Activated CD8-positive, alpha-beta T cell treated with anti-CD3 and anti-CD28 coated beads, Interleukin-2, amount 10 ng/mL, durations not matched to agents 7 days and 5 days (primary cell): ENCODE data around the gene TRIP4. TPM values are rescaled to one million over a fixed set of nuclear protein-coding genes. Genes with fewer than 3 reads are reported as not detected.
A peak's percentile ranks its signal among the peaks of the same experiment; 100 is the strongest.

Experiments
- ATAC-seq: fragments of 150-1000 bp; cut with Tn5 transposase; one replicate; pipeline ENCODE4 v1.10.0; 2021; ENCODE audit warnings: moderate library complexity
- CTCF ChIA-PET: fragments of 350-600 bp; sonication (Branson Sonifier 250); formaldehyde crosslinking; loops from one replicate; lab custom pipeline; 2021; ENCODE audit warnings: antibody characterized with exemption; lab: Charles Lee
- POLR2A ChIA-PET: fragments of 350-600 bp; sonication (Branson Sonifier 250); formaldehyde crosslinking; loops from one replicate; lab custom pipeline; 2021; ENCODE audit warnings: antibody characterized with exemption; lab: Charles Lee
- DNase-seq: peaks from one replicate; pipeline ENCODE4 v3.0.0-alpha.2; 2020
- H3K27ac Mint-ChIP-seq: one replicate; pipeline ENCODE4 v1.8.0; 2021; ENCODE audit warnings: mild to moderate bottlenecking, mixed read lengths
- H3K27me3 Mint-ChIP-seq: one replicate; pipeline ENCODE4 v1.8.0; 2021; ENCODE audit warnings: low read depth, mixed read lengths
- H3K36me3 Mint-ChIP-seq: one replicate; pipeline ENCODE4 v1.8.0; 2021; ENCODE audit warnings: low read depth, mixed read lengths
- H3K4me1 Mint-ChIP-seq: one replicate; pipeline ENCODE4 v1.8.0; 2021; ENCODE audit warnings: low read depth, mixed read lengths
- H3K4me3 Mint-ChIP-seq: one replicate; pipeline ENCODE4 v1.8.0; 2021; ENCODE audit warnings: mild to moderate bottlenecking, mixed read lengths
- H3K9me3 Mint-ChIP-seq: one replicate; pipeline ENCODE4 v1.8.0; 2022; ENCODE audit warnings: mixed read lengths; ENCODE audit not compliant: insufficient read depth
- total RNA-seq, 2 experiments: library from RNA; stranded (reverse); gene quantifications; one replicate each; pipeline ENCODE4 v1.2.3, GENCODE V29; 2021

TRIP4 gene
- total RNA-seq, 2 experiments from 2014 or later = 22.3 to 23.0 TPM

DNA sequence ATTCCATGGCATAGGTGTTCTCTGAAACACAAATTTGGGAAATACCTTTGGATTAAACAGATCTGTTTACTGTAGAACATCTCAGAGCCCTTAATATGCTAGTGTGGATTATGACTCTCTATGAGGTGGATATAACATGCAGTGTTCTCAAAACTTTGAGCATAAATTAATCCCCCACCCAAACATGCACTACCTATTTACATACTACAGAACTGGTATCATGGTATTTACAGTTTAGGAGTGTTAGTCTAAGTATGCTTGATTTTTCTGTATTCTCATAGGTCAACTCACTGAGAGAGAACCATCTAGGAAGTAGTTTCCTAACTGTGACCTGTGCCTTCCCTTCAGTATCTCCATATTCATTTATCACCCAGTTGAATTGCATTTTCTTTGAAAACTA lies 41.8 kb downstream of the TRIP4 start:
- H3K4me3 Mint-ChIP-seq = peak overlapping the region; percentile 61
- no peak for DNase-seq
- POLR2A ChIA-PET = interaction anchor here (2.7 kb wide), 1 partner anchor 31 kb away, joined by 22 read pairs; the partner anchor contains the start of gene ZNF609

GRCh38 chr15:64430000-64430735 lies 42.5 kb downstream of the TRIP4 start:
- Mint-ChIP-seq H3K4me3 (peak overlapping the region; percentile 61), H3K4me1 (peaks cover 47% of the 10 kb centered on the region), H3K36me3 (peaks cover 24% of the 10 kb centered on the region), H3K9me3 (no peaks in the 10 kb centered on the region), H3K27ac (peak overlapping the region; percentile 88), H3K27me3 (no peaks in the 10 kb centered on the region)
- POLR2A ChIA-PET = interaction anchor here (0.5 to 2.7 kb wide), 9 partner anchors 29 to 753 kb away, joined by 3 to 22 read pairs (median 3); partner anchors contain the start of genes TRIP4 and ZNF609
- DNase-seq (peak; percentile 67), ATAC-seq (peak; percentile 88)
- CTCF ChIA-PET = interaction anchor here (0.7 to 2.0 kb wide), 10 partner anchors 26 to 298 kb away, joined by 3 to 17 read pairs (median 4); partner anchors contain the start of genes TRIP4 and ZNF609

More for the DNA sequence above, 41.8 kb downstream of the TRIP4 start:
- no peaks in the 10 kb centered on the region for H3K27me3 Mint-ChIP-seq
- ATAC-seq = no peak
- H3K9me3 Mint-ChIP-seq = no peaks in the 10 kb centered on the region
- CTCF ChIA-PET = interaction anchor here (1.2 to 2.0 kb wide), 2 partner anchors 104 to 224 kb away, joined by 3 to 17 read pairs; no protein-coding TSS in a partner anchor
- H3K27ac Mint-ChIP-seq = peak overlapping the region; percentile 88
- H3K36me3 Mint-ChIP-seq = peaks cover 27% of the 10 kb centered on the region
- H3K4me1 Mint-ChIP-seq = peaks cover 47% of the 10 kb centered on the region

DNA sequence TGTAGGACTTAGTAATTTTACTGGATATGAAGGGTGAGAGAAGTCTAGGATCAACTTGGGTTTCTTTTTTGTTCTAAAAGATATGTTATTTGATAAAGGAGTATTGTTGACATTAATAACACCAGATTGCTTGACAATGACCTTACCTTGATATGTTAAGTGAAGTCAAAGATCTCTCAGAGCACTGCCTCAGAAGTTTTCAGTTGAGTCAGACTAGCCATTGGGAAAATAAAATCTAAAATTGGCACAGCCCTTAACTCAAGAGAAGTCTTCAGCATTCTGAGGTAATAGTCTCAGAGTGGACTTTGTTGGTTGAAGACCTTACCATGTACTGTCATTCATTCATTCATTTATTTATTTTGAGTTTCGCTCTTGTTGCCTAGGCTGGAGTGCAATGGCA lies 50.3 kb downstream of the TRIP4 start:
- Mint-ChIP-seq H3K27ac (peak overlapping the region; percentile 21), H3K4me1 (peaks cover 33% of the 10 kb centered on the region), H3K4me3 (no peak overlapping the region), H3K9me3 (no peaks in the 10 kb centered on the region), H3K27me3 (no peaks in the 10 kb centered on the region), H3K36me3 (peaks cover 33% of the 10 kb centered on the region)
- ATAC-seq = no peak
- POLR2A ChIA-PET = no interaction called here
- CTCF ChIA-PET = interaction anchor here (1.0 to 1.5 kb wide), 2 partner anchors 65 to 216 kb away, joined by 3 read pairs; no protein-coding TSS in a partner anchor
- DNase-seq = no peak

- Mint-ChIP-seq H3K27ac (peak overlapping the region; percentile 68), H3K9me3 (no peaks in the 10 kb centered on the region), H3K4me1 (peaks cover 38% of the 10 kb centered on the region), H3K4me3 (no peak overlapping the region), H3K27me3 (no peaks in the 10 kb centered on the region), H3K36me3 (peaks cover 32% of the 10 kb centered on the region)
- no peak for DNase-seq
- peak; percentile 59 for ATAC-seq
- ChIA-PET POLR2A (interaction anchor here (0.6 kb wide), 2 partner anchors 11 to 13 kb away, joined by 3 to 4 read pairs; no protein-coding TSS in a partner anchor), CTCF (interaction anchor here (1.5 kb wide), 1 partner anchor 215 kb away, joined by 3 read pairs; no protein-coding TSS in a partner anchor)
Measured at GRCh38 chr15:64438653-64439447, 51.2 kb downstream of the TRIP4 start.

DNA sequence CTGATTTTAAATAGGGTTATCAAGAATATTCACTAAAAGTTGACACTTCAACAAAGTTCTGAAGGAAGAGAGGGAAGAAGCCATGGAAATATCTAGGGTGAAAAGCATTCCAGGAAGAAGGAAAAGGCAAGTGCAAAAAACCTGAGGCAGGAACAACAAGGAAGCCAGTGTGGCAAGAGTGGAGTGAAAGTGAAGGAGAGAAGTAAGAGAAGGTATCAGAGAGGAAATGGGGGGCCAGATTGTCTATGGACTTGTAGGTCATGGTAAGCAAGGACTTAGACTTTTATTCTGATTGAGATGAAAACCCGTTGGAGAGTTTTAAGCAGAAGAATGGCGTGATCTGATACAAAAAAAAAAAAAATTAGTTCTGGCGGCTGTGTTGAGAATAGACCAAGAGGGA lies 54.2 kb downstream of the TRIP4 start:
- H3K27ac Mint-ChIP-seq = peak overlapping the region; percentile 61
- peaks cover 51% of the 10 kb centered on the region for H3K4me1 Mint-ChIP-seq
- ATAC-seq (no peak), DNase-seq (no peak)
- no peaks in the 10 kb centered on the region for H3K9me3 Mint-ChIP-seq
- H3K4me3 Mint-ChIP-seq = no peak overlapping the region
- ChIA-PET CTCF (no interaction called here), POLR2A (no interaction called here)
- H3K36me3 Mint-ChIP-seq = peaks cover 34% of the 10 kb centered on the region
- no peaks in the 10 kb centered on the region for H3K27me3 Mint-ChIP-seq

GRCh38 chr15:64443016-64443415 lies 55.4 kb downstream of the TRIP4 start:
- Mint-ChIP-seq H3K9me3 (no peaks in the 10 kb centered on the region), H3K4me3 (no peak overlapping the region), H3K4me1 (peaks cover 51% of the 10 kb centered on the region), H3K36me3 (peaks cover 33% of the 10 kb centered on the region), H3K27me3 (no peaks in the 10 kb centered on the region), H3K27ac (peak overlapping the region; percentile 27)
- POLR2A ChIA-PET = interaction anchor here (0.6 kb wide), 1 partner anchor 26 kb away, joined by 3 read pairs; no protein-coding TSS in a partner anchor
- no peak for DNase-seq
- no peak for ATAC-seq
- CTCF ChIA-PET = interaction anchor here (1.4 to 2.3 kb wide), 2 partner anchors 15 to 17 kb away, joined by 3 to 7 read pairs; partner anchors contain the start of gene ZNF609

- Mint-ChIP-seq H3K27me3 (no peaks in the 10 kb centered on the region), H3K4me1 (peaks cover 49% of the 10 kb centered on the region), H3K36me3 (peaks cover 36% of the 10 kb centered on the region), H3K9me3 (no peaks in the 10 kb centered on the region), H3K4me3 (peak overlapping the region; percentile 44), H3K27ac (peak overlapping the region; percentile 69)
- ChIA-PET POLR2A (interaction anchor here (0.6 to 1.6 kb wide), 4 partner anchors 9 to 57 kb away, joined by 3 to 11 read pairs (median 3); partner anchors contain the start of genes TRIP4 and ZNF609), CTCF (interaction anchor here (0.6 to 2.3 kb wide), 4 partner anchors 14 to 239 kb away, joined by 3 to 7 read pairs (median 3); partner anchors contain the start of gene ZNF609)
- DNase-seq (no peak), ATAC-seq (peak; percentile 69)
Measured at GRCh38 chr15:64443747-64444621, 56.3 kb downstream of the TRIP4 start.

DNA sequence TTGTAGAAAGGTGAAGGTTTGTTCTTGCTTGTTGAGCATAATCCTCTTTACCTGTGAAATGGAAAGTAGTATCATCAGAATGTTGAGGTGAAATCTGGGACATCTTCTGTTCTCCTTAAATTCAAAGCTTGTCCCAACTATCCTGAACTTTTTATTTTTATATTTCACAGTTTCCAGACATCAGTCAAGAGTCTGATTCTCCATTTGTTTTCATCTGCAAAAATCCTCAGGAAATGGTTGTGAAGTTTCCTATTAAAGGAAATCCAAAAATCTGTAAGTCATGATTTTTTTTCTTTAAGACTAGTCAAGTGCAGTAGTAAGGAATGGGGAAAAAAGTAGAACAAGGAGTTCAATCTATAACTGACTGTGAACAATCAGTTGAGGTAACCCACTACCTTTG lies 57.2 kb downstream of the TRIP4 start:
- Mint-ChIP-seq H3K27ac (peak overlapping the region; percentile 69), H3K27me3 (no peaks in the 10 kb centered on the region), H3K36me3 (peaks cover 34% of the 10 kb centered on the region), H3K9me3 (no peaks in the 10 kb centered on the region), H3K4me1 (peaks cover 52% of the 10 kb centered on the region), H3K4me3 (no peak overlapping the region)
- no peak for DNase-seq
- no peak for ATAC-seq
- ChIA-PET POLR2A (interaction anchor here (1.3 to 1.6 kb wide), 2 partner anchors 15 to 57 kb away, joined by 3 to 11 read pairs; partner anchors contain the start of genes TRIP4 and ZNF609), CTCF (interaction anchor here (1.2 to 2.3 kb wide), 2 partner anchors 15 to 238 kb away, joined by 3 to 7 read pairs; partner anchors contain the start of gene ZNF609)

GRCh38 chr15:64447536-64448315 lies 60.1 kb downstream of the TRIP4 start:
- DNase-seq = no peak
- Mint-ChIP-seq H3K4me3 (no peak overlapping the region), H3K27me3 (no peaks in the 10 kb centered on the region), H3K27ac (peak overlapping the region; percentile 68), H3K9me3 (no peaks in the 10 kb centered on the region), H3K4me1 (peaks cover 57% of the 10 kb centered on the region), H3K36me3 (peaks cover 25% of the 10 kb centered on the region)
- peak; percentile 24 for ATAC-seq
- CTCF ChIA-PET = interaction anchor here (0.8 to 1.3 kb wide), 2 partner anchors 12 to 204 kb away, joined by 3 to 5 read pairs; no protein-coding TSS in a partner anchor
- POLR2A ChIA-PET = interaction anchor here (2.5 kb wide), 1 partner anchor 12 kb away, joined by 11 read pairs; the partner anchor contains the start of gene ZNF609
